Measurements from ENCODE around the gene PCF11.

The PCF11 gene

DNA sequence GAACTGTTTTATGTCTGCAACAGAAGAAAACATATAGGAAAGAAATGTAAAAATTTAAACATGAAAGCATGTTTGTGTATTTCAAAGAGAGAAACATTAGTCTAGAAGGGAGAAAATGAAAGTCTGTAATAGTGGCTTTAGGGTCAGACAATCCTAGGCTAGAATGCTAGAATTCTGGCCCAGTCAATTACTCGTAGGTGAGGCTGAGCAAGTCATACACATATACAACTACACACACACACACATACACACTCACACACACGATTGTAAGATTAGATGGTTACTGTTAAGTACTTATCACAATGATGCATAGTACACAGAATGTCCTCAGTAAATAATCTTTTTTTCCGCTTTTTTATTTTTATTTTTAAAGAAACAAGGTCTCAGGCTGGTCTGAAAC is 37.7 kb upstream of the PCF11 start:
- no peak overlapping the region for H3K4me3 ChIP-seq (ENCODE audit: control insufficient read depth, low read depth, low read length)

DNA sequence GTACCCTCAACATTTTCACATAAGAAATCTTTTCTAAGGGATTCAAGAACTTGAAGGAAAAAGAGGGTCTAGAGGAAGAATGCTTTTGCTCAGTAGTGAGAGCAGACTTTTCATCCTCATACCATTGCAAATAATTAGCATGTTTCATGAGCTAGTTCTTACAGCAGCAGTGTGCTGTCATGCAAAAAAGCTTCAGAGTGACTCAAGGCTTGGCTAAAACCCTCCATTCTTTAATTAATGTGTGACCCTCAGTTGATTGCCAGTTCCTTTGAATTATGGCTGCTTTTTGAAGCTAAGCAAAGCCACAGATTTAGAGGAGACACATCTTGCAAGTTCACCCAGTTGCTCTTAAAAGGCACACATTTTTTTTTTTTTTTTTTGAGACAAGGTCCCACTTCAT is 36.6 kb upstream of the PCF11 start:
- TF ChIP-seq CTCF (IDR thresholded peaks at IDR 0.05; ENCODE audit: control insufficient read depth, insufficient read depth, low read depth, low read length, missing control alignments) = no peak
- DNase-seq (ENCODE audit: low read depth) = no peak
- H3K4me3 ChIP-seq (ENCODE audit: control insufficient read depth, low read depth, low read length) = no peak overlapping the region

More for the DNA sequence above, 37.7 kb upstream of the PCF11 start:
- no peak for TF ChIP-seq CTCF (IDR thresholded peaks at IDR 0.05; ENCODE audit: control insufficient read depth, insufficient read depth, low read depth, low read length, missing control alignments)
- DNase-seq (ENCODE audit: low read depth) = no peak

- no peak for DNase-seq (ENCODE audit: low read depth)
- H3K4me3 ChIP-seq (ENCODE audit: control insufficient read depth, low read depth, low read length) = no peak overlapping the region
- no peak for TF ChIP-seq CTCF (IDR thresholded peaks at IDR 0.05; ENCODE audit: control insufficient read depth, insufficient read depth, low read depth, low read length, missing control alignments)
Measured at GRCh38 chr11:83122050-83122449, 34.9 kb upstream of the PCF11 start.

GRCh38 chr11:83122766-83123165 is 34.2 kb upstream of the PCF11 start:
- H3K4me3 ChIP-seq (ENCODE audit: control insufficient read depth, low read depth, low read length) = no peak overlapping the region
- no peak for TF ChIP-seq CTCF (IDR thresholded peaks at IDR 0.05; ENCODE audit: control insufficient read depth, insufficient read depth, low read depth, low read length, missing control alignments)
- no peak for DNase-seq (ENCODE audit: low read depth)

DNA sequence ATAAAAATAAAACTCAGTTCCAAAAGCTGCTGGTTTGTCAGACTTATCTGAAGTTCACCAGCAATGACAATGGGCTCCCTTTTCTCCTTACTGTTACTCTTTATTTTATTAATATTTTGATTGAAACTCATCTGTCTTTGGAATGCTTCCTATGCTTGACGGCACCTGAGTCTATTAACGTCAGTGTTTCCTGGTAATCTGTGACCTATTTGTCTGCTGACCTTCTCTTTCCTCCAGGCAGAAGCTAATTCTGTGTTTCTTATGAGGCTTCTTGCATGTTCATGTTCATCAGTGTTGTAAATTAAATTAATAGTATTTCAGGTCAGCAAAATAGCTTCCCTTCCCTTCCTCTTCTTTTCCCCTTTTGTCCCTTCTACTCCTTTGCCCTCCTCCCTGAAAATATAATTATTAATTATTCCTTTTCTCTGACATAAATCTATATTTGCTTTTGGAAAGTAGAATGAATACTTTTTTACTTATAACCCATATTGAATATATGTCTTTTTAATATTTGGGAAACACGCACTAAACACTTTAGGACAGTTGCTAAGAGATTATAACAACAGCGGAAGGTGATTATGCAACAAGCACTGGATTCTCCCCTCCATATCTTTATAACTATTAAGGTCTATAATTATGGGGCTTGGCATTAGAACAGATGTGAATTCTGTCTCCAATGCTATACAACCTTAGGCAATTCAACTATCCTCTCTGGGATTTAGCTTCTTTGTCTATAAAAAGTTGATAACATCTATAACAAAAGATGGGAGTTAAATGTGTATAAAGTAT is 32.1 kb upstream of the PCF11 start:
- no peak overlapping the region for H3K4me3 ChIP-seq (ENCODE audit: control insufficient read depth, low read depth, low read length)
- TF ChIP-seq CTCF (IDR thresholded peaks at IDR 0.05; ENCODE audit: control insufficient read depth, insufficient read depth, low read depth, low read length, missing control alignments) = no peak
- no peak for DNase-seq (ENCODE audit: low read depth)

DNA sequence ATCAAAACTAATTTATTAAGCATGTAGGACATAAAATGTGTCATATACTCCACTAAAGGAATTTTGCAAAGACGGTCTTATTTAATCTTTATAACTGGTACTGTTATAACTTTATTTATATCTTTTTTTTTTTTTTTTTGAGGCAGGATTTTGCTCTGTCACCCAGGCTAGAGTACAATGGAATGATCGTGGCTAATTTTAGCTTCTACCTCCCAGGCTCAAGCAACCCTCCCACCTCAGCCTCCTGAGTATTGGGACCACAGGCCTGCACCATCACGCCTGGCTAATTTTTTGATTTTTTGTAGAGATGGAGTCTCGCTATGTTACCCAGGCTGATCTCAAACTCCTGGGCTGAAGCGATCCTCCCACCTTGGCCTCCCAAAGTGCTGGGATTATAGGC is 31.4 kb upstream of the PCF11 start:
- no peak for DNase-seq (ENCODE audit: low read depth)
- no peak for TF ChIP-seq CTCF (IDR thresholded peaks at IDR 0.05; ENCODE audit: control insufficient read depth, insufficient read depth, low read depth, low read length, missing control alignments)
- H3K4me3 ChIP-seq (ENCODE audit: control insufficient read depth, low read depth, low read length) = no peak overlapping the region
